Measurements from ENCODE around the gene ALK.
A peak's percentile ranks its signal among the peaks of the same experiment; 100 is the strongest.
"Not testable (repeated sequence)": the region's sequence is repeated elsewhere in the genome, so short reads cannot be mapped to it uniquely, and the experiment has no call there.

The ALK gene

DNA sequence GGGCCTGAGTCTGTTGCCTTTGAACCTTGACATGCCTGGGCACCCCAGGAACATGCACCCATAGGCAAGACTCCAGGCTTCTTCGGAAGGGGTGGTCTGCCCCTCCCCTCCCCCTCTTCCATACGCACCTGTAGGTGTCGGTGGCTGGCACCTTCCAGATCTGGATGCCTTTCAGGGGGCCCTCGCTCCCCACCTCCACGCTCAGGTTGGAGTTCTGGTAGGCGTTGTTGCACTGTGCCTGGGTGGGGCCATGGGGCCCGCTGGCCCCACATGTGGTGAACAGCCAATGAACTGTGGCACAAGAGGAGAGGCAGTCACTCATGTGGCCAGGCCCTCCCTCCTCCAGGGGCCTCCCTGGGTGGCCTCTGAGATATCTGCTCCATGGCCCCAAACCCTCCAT is 670.4 kb downstream of the ALK start:
- H3K27ac ChIP-seq, result no peak overlapping the region
- DNase-seq (ENCODE audit: low read depth, low spot score), result no peak

- no peak for DNase-seq (ENCODE audit: low read depth, low spot score)
- H3K27ac ChIP-seq, result no peak overlapping the region
Observed at GRCh38 chr2:29249666-29250253, 671.6 kb downstream of the ALK start.

GRCh38 chr2:29247336-29247914 is 674.0 kb downstream of the ALK start:
- no peak overlapping the region for H3K27ac ChIP-seq
- no peak for DNase-seq (ENCODE audit: low read depth, low spot score)

- DNase-seq (ENCODE audit: low read depth, low spot score), result no peak
- no peak overlapping the region for H3K27ac ChIP-seq
Observed at GRCh38 chr2:29246383-29247300, 674.7 kb downstream of the ALK start.

- DNase-seq (ENCODE audit: low read depth, low spot score), result no peak
- no peak overlapping the region for H3K27ac ChIP-seq
Observed at GRCh38 chr2:29245742-29246382, 675.5 kb downstream of the ALK start.

DNA sequence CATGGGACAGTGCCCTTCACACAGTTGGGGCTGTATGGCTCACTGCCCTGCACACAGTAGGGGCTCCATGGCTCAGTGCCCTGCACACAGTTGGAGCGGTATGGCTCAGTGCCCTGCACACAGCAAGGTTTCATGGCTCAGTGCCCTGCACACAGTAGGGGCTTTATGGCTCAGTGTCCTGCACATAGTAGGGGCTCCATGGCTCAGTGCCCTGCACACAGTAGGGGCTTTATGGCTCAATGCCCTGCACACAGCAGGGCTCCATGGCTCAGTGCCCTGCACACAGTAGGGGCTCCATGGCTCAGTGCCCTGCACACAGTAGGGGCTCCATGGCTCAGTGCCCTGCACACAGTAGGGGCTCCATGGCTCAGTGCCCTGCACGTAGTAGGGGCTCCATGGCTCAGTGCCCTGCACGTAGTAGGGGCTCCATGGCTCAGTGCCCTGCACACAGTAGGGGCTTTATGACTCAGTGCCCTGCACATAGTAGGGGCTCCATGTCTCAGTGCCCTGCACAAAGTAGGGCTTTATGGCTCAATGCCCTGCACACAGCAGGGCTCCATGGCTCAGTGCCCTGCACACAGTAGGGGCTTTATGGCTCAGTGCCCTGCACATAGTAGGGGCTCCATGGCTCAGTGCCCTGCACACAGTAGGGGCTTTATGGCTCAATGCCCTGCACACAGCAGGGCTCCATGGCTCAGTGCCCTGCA is 676.2 kb downstream of the ALK start:
- not testable (repeated sequence) for DNase-seq (ENCODE audit: low read depth, low spot score); H3K27ac ChIP-seq

DNA sequence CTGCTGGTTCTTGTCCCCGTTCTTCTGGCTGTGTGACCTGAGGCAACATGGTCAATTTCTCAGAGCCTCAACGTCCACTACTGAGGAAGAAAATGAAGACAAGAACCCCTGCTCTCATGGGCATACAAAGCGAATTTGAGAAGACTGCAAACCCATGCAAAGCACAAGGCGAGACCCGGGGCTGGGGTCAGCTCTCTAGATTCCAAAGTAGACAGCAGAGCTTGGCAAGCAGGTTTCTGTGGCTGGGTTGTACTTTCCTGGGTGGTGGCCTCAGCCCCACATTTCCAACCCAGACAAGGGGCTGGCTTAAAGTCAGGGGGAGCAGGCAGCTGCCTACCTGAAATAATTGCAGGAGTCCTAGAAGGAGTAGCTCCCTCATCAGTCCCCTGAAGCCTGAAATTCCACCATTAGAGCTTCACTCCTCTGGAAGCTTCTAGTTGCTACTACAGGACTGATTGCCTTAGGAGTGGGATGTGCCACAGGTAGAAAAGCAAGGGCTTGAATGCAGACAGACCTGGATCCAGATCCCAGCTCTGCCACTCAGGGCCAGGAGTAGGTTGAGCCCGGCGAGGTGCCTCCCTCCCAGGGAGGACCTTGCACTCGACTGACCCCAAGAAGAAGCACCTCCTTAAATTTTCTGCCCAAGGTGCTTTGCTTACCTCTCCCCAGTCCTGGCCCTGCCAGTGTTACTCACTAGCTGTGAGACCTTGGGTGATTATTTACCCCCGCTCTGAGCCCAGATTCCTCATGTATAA is 678.6 kb downstream of the ALK start:
- no peak for DNase-seq (ENCODE audit: low read depth, low spot score)
- no peak overlapping the region for H3K27ac ChIP-seq

DNA sequence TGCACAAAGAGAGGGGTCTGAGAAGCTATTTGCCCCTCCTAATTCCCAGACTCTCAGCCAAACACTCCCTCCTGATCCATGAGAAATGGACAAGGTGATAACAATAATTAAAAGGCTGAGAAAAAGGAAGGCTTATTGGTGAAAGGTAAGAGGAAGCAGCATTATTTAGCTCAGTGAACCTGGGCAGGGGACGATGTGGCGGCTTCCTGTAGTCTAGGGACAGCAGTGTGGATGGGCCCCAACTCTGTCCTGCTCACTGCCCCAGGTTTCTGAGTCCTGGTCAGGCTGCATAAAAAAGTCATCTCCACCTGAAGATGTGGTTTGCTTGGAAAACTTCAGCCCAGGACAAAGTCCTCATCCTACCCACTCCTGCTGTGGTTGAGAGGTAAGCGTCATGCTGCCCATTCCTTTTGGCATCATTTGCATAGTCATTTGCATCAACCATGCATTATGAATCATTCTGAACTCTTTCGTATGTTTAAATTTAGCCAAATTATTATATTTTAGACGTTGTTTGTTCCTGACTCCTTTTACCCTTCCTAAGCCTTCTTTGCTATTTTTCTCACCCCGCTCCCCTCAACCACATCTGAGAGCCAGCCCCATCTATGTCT is 679.3 kb downstream of the ALK start:
- no peak overlapping the region for H3K27ac ChIP-seq
- DNase-seq (ENCODE audit: low read depth, low spot score), result no peak

- DNase-seq (ENCODE audit: low read depth, low spot score), result no peak
- H3K27ac ChIP-seq, result no peak overlapping the region
Observed at GRCh38 chr2:29241341-29241740, 680.0 kb downstream of the ALK start.

DNA sequence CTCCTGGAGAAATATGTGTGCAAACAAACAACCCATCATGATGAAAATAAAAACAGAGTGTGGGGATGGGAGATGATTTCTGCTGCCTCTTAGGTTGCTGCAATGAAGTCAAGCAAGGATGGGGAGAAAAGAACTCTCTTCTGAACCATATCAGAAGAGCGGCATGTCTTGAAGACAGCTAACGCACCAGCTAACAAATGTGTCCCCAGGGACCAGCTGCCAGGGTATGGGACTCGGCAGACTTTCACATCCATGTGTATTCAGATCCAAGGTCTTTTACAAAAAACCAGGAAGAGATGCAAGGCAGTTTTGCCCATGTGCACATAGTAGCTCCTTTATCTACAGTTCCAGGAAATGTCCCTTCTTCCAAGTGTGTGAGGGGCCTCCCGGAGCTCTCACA is 680.8 kb downstream of the ALK start:
- no peak for DNase-seq (ENCODE audit: low read depth, low spot score)
- H3K27ac ChIP-seq, result no peak overlapping the region

- no peak for DNase-seq (ENCODE audit: low read depth, low spot score)
Observed at GRCh38 chr2:29239209-29239960, 682.0 kb downstream of the ALK start.

GRCh38 chr2:29238497-29238896 is 682.9 kb downstream of the ALK start:
- H3K27ac ChIP-seq, result no peak overlapping the region
- DNase-seq (ENCODE audit: low read depth, low spot score), result no peak

More at GRCh38 chr2:29239209-29239960, 682.0 kb downstream of the ALK start:
- H3K27ac ChIP-seq, result no peak overlapping the region

GRCh38 chr2:29236074-29236473 is 685.3 kb downstream of the ALK start:
- no peak overlapping the region for H3K27ac ChIP-seq
- DNase-seq (ENCODE audit: low read depth, low spot score), result no peak

DNA sequence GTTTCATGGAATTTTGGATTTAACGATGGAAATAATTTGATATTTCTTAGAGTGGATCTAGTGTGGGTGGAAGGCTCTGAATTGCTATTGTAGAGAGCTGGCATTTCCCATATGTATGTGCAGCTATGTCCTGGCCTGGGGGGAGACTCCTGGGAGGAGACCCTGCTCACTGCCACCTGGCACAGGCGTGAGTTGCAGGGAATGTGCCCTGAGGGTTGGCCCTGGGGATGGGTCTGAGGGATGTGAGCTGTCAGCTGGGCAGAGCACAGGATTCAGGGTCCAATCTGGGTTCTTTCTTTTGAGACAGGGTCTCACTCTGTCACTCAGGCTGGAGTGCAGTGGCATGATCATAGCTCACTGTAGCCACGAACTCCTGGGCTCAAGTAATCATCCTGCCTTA is 686.0 kb downstream of the ALK start:
- no peak for DNase-seq (ENCODE audit: low read depth, low spot score)
- no peak overlapping the region for H3K27ac ChIP-seq

DNA sequence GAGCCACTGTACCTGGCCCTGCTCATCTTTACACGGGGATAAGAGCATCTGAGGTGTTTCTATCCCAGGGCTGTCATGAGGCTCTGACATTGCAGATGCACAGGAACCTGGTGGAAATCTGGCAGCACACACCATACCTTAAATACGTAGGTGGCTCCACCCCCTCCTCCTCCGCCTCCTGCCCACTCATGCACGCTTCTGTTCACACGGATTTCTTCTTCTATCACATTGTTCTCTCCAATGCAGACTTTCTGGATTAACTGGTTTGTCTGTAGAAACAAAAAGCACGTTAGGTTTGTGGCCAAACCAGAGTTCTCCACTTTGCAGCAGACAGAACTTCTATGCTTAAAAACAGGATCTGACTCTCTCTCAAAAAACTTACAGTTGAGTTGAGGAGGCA is 688.0 kb downstream of the ALK start:
- DNase-seq (ENCODE audit: low read depth, low spot score), result peak; percentile 57
- no peak overlapping the region for H3K27ac ChIP-seq

DNA sequence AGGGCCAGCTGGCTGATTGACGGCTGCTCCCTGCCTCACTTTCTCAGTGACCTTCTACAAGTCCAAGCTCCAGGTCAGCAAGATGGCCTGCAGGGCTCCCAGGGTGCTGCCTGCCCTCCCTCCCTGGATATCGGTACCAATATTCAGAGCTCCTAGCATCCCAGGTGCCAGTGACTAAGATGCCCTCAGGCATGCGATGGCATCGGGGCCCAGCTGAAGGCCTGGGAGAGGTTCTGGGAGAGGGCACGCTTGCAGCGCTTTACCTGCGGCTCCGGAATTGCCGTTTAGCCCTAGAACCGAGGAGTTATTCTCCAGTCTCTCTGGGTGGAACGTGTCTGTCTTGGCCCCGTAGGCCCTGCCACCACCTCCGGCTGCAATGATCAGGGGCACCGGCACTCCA is 689.3 kb downstream of the ALK start:
- no peak overlapping the region for H3K27ac ChIP-seq
- DNase-seq (ENCODE audit: low read depth, low spot score), result no peak

GRCh38 chr2:29229640-29230039 is 691.7 kb downstream of the ALK start:
- DNase-seq (ENCODE audit: low read depth, low spot score), result no peak
- H3K27ac ChIP-seq, result no peak overlapping the region

DNA sequence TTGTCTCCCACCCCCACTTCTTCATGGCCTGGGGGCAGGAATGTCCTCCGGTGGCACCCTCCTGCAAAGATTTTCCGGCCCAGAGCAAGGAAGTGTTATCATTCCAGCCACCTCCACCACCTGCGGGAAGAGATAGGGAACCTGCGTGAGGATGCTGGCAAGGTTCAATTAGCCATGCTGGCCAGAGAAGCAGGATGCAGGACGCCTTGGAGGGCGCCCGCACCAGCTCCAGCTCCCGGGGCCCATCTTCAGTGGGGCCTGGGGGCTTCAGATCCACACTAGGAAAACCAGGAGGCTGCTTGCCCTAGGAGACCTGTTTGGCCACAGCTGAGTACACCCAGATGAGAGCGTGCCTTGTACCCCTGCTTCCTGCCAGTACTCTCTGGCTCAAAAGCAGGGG is 692.4 kb downstream of the ALK start:
- no peak overlapping the region for H3K27ac ChIP-seq
- DNase-seq (ENCODE audit: low read depth, low spot score), result no peak
